Stimulated activated CD8-positive, alpha-beta memory T cell treated with anti-CD3 and anti-CD28 coated beads, Interleukin-2, amount 100 ng/mL, for 1 hour (primary cell): Measurements from ENCODE around the gene BAMBI.

Experiments
- DNase-seq, 2 donors: peaks; one replicate each; pipeline ENCODE4 v3.0.0-alpha.2; 2020; ENCODE audit warnings: low read depth in 2 of 2

BAMBI gene

GRCh38 chr10:28676326-28676967 is 874 bp upstream of the BAMBI start:
- DNase-seq, result no peak

DNA sequence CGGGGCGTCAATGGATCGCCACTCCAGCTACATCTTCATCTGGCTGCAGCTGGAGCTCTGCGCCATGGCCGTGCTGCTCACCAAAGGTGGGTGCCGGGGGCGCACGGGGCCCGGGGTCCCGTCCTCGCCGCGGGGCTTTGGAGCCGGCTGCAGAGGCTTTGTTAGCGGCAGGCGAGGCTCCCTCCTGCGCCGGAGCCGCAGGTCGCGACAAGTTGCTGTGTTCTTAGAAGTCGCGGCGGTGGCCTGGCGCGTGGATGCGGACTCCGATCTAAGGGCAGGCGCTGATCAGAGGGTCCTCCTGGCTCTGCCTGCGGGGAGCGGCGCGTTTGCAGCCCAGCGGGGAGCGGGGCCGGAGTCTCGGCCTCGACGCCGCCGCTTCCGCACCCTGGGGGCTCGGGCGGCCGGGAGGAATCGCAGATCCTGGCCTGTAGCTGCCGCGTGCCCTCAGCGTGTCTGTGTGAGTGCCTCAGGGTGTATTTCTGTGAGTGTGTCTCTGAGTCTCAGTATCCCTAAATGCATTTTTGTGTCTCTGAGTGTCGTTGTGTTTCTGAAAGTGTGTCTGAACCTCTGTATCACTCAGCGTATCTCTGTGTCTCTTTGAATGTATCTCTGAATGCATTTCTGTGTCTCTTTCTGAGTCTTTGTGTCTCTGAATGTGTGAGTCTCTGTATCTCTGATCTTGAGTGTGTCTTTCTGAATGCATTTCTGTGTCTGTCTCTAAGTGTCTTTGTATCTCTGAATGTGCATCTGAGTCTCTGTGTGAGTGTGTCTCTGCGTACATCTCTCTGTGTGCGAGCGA is 766 bp downstream of the BAMBI start:
- no peak for DNase-seq

DNA sequence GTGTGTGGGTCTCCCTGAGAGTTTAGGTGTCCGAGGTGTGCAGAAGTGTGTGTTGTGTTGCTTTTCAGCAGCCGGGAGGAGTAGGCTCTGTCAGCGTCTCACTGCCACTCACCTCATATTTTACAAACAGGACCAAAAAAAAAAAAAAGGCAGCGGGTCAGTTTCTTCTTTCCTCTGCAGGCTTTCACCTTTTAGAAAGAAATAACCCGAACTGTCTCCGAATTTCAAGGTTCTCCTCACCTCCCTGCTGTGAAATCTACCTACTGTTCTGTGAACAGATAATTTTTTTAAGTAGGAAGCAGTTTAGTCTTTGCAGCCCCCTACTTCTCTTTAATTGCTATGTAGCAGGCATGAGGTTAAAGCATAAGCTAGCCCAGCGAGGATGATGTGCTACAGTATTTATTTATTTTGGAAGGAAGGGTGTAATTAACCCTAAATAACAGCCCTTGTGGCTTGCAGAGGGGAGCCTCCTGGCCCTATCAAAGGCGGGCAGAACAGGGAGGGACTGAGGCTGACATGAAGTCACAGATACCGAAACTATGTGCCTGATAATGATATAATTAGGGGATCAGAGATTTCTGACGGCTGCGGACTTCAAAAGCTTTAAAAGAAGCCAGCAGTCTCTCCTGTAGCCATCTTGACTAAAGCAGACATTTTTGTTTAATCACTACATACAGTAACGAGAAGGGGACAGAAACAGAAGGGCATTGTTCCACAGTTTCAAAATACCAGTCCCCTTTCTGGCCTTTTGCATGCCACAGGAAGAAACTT is 1.6 kb downstream of the BAMBI start:
- DNase-seq, result no peak

- no peak for DNase-seq
Observed at GRCh38 chr10:28679581-28680357, 2.4 kb downstream of the BAMBI start.

DNA sequence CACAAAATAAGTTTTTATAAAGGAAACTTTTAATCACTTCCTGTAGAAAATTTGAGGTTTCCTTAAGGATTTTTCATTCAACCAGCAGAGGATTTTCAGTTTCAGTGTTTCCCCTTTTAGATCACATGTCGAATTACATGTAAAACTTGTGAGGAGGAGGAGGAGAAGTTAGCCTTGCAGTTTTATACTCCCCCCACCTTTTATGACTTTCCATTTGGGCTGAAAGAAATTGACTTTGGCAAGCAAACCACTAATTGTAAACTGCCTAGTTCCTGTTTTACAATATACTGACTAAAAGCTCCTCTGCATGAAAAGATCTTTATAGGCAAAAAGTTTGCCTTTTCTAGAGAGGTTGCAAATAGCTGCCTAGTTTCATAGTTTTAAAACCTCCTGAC is 3.0 kb downstream of the BAMBI start:
- no peak for DNase-seq

DNA sequence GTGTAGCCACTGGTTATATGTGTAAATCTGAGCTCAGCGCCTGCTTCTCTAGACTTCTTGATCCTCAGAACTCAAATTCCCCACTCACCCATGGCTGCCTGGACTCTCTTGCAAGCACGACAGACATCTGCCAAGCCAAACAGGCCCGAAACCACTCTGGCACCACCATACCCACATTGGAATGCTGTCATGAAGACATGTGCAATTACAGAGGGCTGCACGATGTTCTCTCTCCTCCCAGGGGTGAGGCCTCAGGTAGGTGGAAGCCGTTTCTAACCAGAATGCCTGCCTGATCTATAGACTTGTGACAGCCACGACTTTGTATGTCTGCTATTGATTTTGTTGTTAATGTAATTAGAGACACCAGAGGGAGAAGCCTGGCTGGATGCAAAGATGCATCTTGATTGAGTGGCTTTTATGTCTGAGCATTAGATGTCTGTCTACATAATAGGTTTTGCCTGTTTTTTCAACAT is 4.0 kb downstream of the BAMBI start:
- no peak for DNase-seq

- DNase-seq, result no peak
Observed at GRCh38 chr10:28681928-28682750, 4.8 kb downstream of the BAMBI start.

- DNase-seq, result no peak
Observed at GRCh38 chr10:28684157-28684985, 7.0 kb downstream of the BAMBI start.

DNA sequence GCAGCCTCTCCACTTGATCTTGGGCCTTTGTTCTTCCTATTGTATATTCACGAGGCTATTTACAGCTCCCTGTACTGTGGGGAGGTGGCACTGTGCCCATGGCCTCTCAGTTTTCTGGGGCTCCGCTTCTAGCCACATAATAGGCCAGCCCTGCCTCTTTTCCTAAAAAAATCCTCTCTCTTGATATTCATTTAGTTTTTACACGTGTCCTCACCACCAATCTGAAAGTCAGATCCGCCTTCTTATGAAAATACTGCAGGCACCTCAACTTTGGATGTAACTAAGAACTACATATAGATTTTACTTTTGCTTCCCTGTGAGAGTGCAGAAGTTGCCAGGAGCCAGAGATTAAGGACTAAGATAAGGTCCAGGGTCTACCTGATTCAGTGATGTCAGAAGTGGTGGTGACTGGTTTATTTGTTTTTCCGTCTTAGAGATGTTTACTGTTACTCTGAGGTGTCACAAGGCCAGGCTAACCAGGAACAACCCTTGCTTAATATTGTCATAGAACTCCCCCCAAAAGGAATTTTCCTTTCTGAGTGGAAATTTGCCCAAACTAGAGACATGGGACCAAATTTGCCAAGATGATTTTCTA is 7.8 kb downstream of the BAMBI start:
- DNase-seq, result no peak

- no peak for DNase-seq
Observed at GRCh38 chr10:28685717-28686116, 8.4 kb downstream of the BAMBI start.

- DNase-seq, result no peak
Observed at GRCh38 chr10:28686835-28687682, 9.7 kb downstream of the BAMBI start.

GRCh38 chr10:28687683-28688001 is 10.3 kb downstream of the BAMBI start:
- no peak for DNase-seq

- DNase-seq, result no peak
Observed at GRCh38 chr10:28690545-28690944, 13.2 kb downstream of the BAMBI start.

GRCh38 chr10:28691187-28691694 is 13.9 kb downstream of the BAMBI start:
- no peak for DNase-seq

DNA sequence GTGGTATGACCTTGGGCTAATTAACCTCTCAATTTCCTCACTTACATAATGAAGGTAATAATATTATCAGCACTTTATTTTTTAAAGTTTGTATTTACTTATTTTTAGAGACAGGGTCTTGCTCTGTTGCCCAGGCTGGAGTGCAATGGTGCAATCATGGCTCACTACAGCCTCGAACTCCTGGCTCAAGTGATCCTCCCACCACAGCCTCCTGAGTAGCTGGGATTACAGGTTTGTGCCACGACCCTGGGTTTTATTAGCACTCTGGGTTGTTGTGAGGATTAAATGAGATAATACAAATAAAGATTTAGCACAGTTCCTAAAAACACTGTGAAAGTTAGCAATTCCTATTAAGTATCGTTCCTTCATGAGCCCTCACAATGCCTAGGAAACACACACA is 14.7 kb downstream of the BAMBI start:
- no peak for DNase-seq

GRCh38 chr10:28694530-28694929 is 17.2 kb downstream of the BAMBI start:
- no peak for DNase-seq

DNA sequence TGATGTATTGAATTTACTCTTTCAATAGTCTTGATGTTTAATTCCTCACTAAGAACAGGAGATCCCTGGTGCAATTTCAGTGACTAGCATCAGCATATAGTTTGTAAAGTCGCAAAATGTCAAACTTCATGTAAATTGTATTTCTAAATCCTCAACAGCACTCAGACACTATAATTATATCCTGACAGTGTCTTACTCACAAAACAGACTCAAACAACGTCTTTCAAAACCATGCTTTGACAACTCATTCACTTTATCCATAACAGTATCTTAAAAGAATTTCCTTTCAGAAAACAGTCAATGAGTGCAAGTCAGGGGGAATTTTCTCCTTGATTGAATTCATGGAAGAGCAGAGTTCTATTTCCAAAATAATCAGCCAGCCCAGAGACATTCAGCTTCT is 20.8 kb downstream of the BAMBI start:
- no peak for DNase-seq

- no peak for DNase-seq
Observed at GRCh38 chr10:28704464-28705161, 27.3 kb downstream of the BAMBI start.
